ENCODE measurements around the gene ITPA. TPM values are rescaled to one million over a fixed set of nuclear protein-coding genes. Genes with fewer than 3 reads are reported as not detected.

ITPA gene
- total and polyA plus RNA-seq, 2 of the 4 experiments (the other 2 are of a cell fraction) = 32.4 to 49.0 TPM

GRCh38 chr20:3226093-3226492 lies 16.8 kb downstream of the ITPA start:
- H3K27me3 ChIP-seq (ENCODE audit: control insufficient read depth, insufficient read depth, low read length) = no peaks in the 10 kb centered on the region
- DNase-seq = no peak
- H3K36me3 ChIP-seq (ENCODE audit: control insufficient read depth, insufficient read depth, low read length) = peaks cover 21% of the 10 kb centered on the region
- H3K4ac ChIP-seq (ENCODE audit: low read depth, low read length) = no peak overlapping the region
- H2BK5ac ChIP-seq (ENCODE audit: low read depth, low read length, poor library complexity, severe bottlenecking) = no peak overlapping the region
- no peak overlapping the region for H3K23ac ChIP-seq (ENCODE audit: low read depth, low read length)
- ChIA-PET POLR2A (ENCODE audit: unreplicated experiment) (no interaction called here), CTCF (no interaction called here)
- H3K9me3 ChIP-seq (ENCODE audit: control insufficient read depth, insufficient read depth, low read length) = no peaks in the 10 kb centered on the region
- H3K9me1 ChIP-seq (ENCODE audit: insufficient read depth, low read length) = no peaks in the 10 kb centered on the region
- H2BK15ac ChIP-seq (ENCODE audit: low read depth, low read length) = no peak overlapping the region
- no peak overlapping the region for H3K4me3 ChIP-seq (ENCODE audit: insufficient read depth, low read depth, low read length)
- no peak overlapping the region for H2AFZ ChIP-seq (replicated peaks; ENCODE audit: low read length, poor library complexity)
- no peaks in the 10 kb centered on the region for H3K4me1 ChIP-seq (ENCODE audit: control insufficient read depth, insufficient read depth, low read length)
- WGBS, 2 experiments (ENCODE audit: extremely low coverage in 2 of 2, insufficient read length in 1 of 2) = 100% methylated on average over 1 of the region's 10 CpGs; no CpG with 5 or more reads in 1 of the 2 experiments
- no peak overlapping the region for H3K18ac ChIP-seq (ENCODE audit: low read depth, low read length)
- H2AK9ac ChIP-seq (replicated peaks; ENCODE audit: low read depth, low read length, poor library complexity) = no peak overlapping the region
- no peak overlapping the region for H2AK5ac ChIP-seq (ENCODE audit: low read depth, low read length)
- H3K4me2 ChIP-seq (ENCODE audit: low read depth, low read length) = no peak overlapping the region
- ATAC-seq (ENCODE audit: low read depth) = no peak
- no peaks in the 10 kb centered on the region for H4K20me1 ChIP-seq (ENCODE audit: insufficient read depth, low read length)
- no peaks in the 10 kb centered on the region for H3K79me1 ChIP-seq (ENCODE audit: low read depth in 1 of 2, low read length in 2 of 2)
- in situ Hi-C loops (cut with MboI; ENCODE audit: low sequenced_read_pairs) = no loop called here
- H3K56ac ChIP-seq (ENCODE audit: extremely low read depth, insufficient read depth, low read length) = no peak overlapping the region
- no peak overlapping the region for H4K91ac ChIP-seq (ENCODE audit: insufficient read depth, low read depth, low read length)
- no peak overlapping the region for H4K5ac ChIP-seq (ENCODE audit: low read depth, low read length)
- H3K27ac ChIP-seq (ENCODE audit: insufficient read depth, low read length) = no peak overlapping the region
- TF ChIP-seq CHD1 (IDR thresholded peaks at IDR 0.05; ENCODE audit: low read depth, low read length) (no peak), USF2 (IDR thresholded peaks at IDR 0.05; ENCODE audit: low read depth, low read length) (no peak), BHLHE40 (IDR thresholded peaks at IDR 0.05; ENCODE audit: low read depth, low read length) (no peak), MXI1 (IDR thresholded peaks at IDR 0.05; ENCODE audit: borderline replicate concordance, low read depth, low read length) (no peak), NFE2L2 (IDR thresholded peaks at IDR 0.05; ENCODE audit: low read depth, low read length) (no peak), RCOR1 (IDR thresholded peaks at IDR 0.05; ENCODE audit: insufficient replicate concordance, low read length) (no peak), RFX5 (IDR thresholded peaks at IDR 0.05; ENCODE audit: low read depth, low read length) (no peak), MAFK (IDR thresholded peaks at IDR 0.05; ENCODE audit: low read depth, low read length) (no peak), SMC3 (IDR thresholded peaks at IDR 0.05; ENCODE audit: low read depth, low read length) (no peak), RAD21 (IDR thresholded peaks at IDR 0.05; ENCODE audit: low read length) (no peak), ELK1 (IDR thresholded peaks at IDR 0.05; ENCODE audit: borderline replicate concordance, low read depth, low read length) (no peak), POLR2A (IDR thresholded peaks at IDR 0.05; ENCODE audit: low read depth, low read length) (no peak), CEBPB (IDR thresholded peaks at IDR 0.05; ENCODE audit: low read depth, low read length) (no peak), FOS (IDR thresholded peaks at IDR 0.05; ENCODE audit: low read depth, low read length) (no peak), MAZ (IDR thresholded peaks at IDR 0.05; ENCODE audit: borderline replicate concordance, low read depth, low read length) (no peak)
- no peak overlapping the region for H2BK20ac ChIP-seq (ENCODE audit: low read depth, low read length)
- BruUV-seq (replicated peaks) = no TSS peak
- no peak overlapping the region for H2BK120ac ChIP-seq (ENCODE audit: low read depth, low read length)
- intact Hi-C loops (cut with micrococcal nuclease) = no loop called here
- no peak overlapping the region for H3K9ac ChIP-seq (ENCODE audit: low read depth, low read length)
- H4K8ac ChIP-seq (ENCODE audit: low read depth in 2 of 2, low read length in 2 of 2) = no peak overlapping the region
- H3K14ac ChIP-seq (replicated peaks; ENCODE audit: low read depth, low read length) = no peak overlapping the region
- dilution Hi-C loops (cut with HindIII; ENCODE audit: low sequenced_read_pairs, unreplicated experiment) = no loop called here

All from IMR-90 (cell line).